ENCODE measurements around the gene CCDC183.
A peak's percentile ranks its signal among the peaks of the same experiment; 100 is the strongest.
"Not testable (repeated sequence)": the region's sequence is repeated elsewhere in the genome, so short reads cannot be mapped to it uniquely, and the experiment has no call there.

CCDC183 gene

GRCh38 chr9:136785565-136786355 is 10.4 kb upstream of the CCDC183 start:
- DNase-seq, result not testable (repeated sequence)

- no peak for DNase-seq
Measured at GRCh38 chr9:136786451-136786850, 9.7 kb upstream of the CCDC183 start.

GRCh38 chr9:136786983-136787382 is 9.2 kb upstream of the CCDC183 start:
- peak; percentile 39 for DNase-seq

- DNase-seq, result peak; percentile 80
Measured at GRCh38 chr9:136787690-136788400, 8.3 kb upstream of the CCDC183 start.

- DNase-seq, result not testable (repeated sequence)
Measured at GRCh38 chr9:136788644-136789522, 7.3 kb upstream of the CCDC183 start.

GRCh38 chr9:136789523-136789937 is 6.6 kb upstream of the CCDC183 start:
- no peak for DNase-seq

- DNase-seq, result peak; percentile 100
Measured at GRCh38 chr9:136790640-136791515, 5.3 kb upstream of the CCDC183 start, which contains the start of gene TMEM141. Gene TMEM141, plus strand, starts transcription at chr9:136791344. Its CDS starts 27 bp downstream, at chr9:136791371.

GRCh38 chr9:136791516-136792276 is 4.4 kb upstream of the CCDC183 start:
- peak; percentile 62 for DNase-seq

GRCh38 chr9:136792321-136793085 is 3.6 kb upstream of the CCDC183 start:
- no peak for DNase-seq

- no peak for DNase-seq
Measured at GRCh38 chr9:136793086-136793946, 2.8 kb upstream of the CCDC183 start.

GRCh38 chr9:136794281-136794999 is 1.7 kb upstream of the CCDC183 start:
- DNase-seq, result no peak

- no peak for DNase-seq
Measured at GRCh38 chr9:136795000-136795348, 1.2 kb upstream of the CCDC183 start.

- not testable (repeated sequence) for DNase-seq
Measured at GRCh38 chr9:136796775-136797347, 723 bp downstream of the CCDC183 start.

- no peak for DNase-seq
Measured at GRCh38 chr9:136798708-136799078, 2.6 kb downstream of the CCDC183 start.

- peak; percentile 60 for DNase-seq
Measured at GRCh38 chr9:136799079-136799853, 3.1 kb downstream of the CCDC183 start.

GRCh38 chr9:136799854-136800657 is 3.9 kb downstream of the CCDC183 start:
- DNase-seq, result peak; percentile 93

GRCh38 chr9:136802321-136802720 is 6.2 kb downstream of the CCDC183 start:
- no peak for DNase-seq
